Adipocyte (in vitro differentiated cells): ENCODE results near the gene TMED4.

Source experiments
- DNase-seq: peaks from one replicate; pipeline ENCODE4 v3.0.0-alpha.2; 2015; ENCODE audit warnings: low read depth
- H3K27me3 ChIP-seq: replicated peaks from 2 replicates; pipeline ENCODE4 v1.7.0; 2013; ENCODE audit warnings: mild to moderate bottlenecking, low read length, moderate library complexity; ENCODE audit not compliant: control insufficient read depth, insufficient read depth
- H3K36me3 ChIP-seq: 2 replicates; pipeline ENCODE4 v1.7.0; 2013; ENCODE audit warnings: low read length, mild to moderate bottlenecking, moderate library complexity; ENCODE audit not compliant: control insufficient read depth, insufficient read depth, severe bottlenecking
- H3K4me1 ChIP-seq: 2 replicates; pipeline ENCODE4 v1.7.0; 2013; ENCODE audit warnings: mild to moderate bottlenecking, low read length, moderate library complexity; ENCODE audit not compliant: control insufficient read depth, insufficient read depth
- H3K4me3 ChIP-seq: 2 replicates; pipeline ENCODE4 v1.7.0; 2013; ENCODE audit warnings: mild to moderate bottlenecking, low read length, moderate library complexity
- H3K9ac ChIP-seq: 2 replicates; pipeline ENCODE4 v1.7.0; 2013; ENCODE audit warnings: mild to moderate bottlenecking, low read length, moderate library complexity
- H3K9me3 ChIP-seq: 2 replicates; pipeline ENCODE4 v1.7.0; 2013; ENCODE audit warnings: mild to moderate bottlenecking, low read length, moderate library complexity; ENCODE audit not compliant: control insufficient read depth

TMED4 gene

DNA sequence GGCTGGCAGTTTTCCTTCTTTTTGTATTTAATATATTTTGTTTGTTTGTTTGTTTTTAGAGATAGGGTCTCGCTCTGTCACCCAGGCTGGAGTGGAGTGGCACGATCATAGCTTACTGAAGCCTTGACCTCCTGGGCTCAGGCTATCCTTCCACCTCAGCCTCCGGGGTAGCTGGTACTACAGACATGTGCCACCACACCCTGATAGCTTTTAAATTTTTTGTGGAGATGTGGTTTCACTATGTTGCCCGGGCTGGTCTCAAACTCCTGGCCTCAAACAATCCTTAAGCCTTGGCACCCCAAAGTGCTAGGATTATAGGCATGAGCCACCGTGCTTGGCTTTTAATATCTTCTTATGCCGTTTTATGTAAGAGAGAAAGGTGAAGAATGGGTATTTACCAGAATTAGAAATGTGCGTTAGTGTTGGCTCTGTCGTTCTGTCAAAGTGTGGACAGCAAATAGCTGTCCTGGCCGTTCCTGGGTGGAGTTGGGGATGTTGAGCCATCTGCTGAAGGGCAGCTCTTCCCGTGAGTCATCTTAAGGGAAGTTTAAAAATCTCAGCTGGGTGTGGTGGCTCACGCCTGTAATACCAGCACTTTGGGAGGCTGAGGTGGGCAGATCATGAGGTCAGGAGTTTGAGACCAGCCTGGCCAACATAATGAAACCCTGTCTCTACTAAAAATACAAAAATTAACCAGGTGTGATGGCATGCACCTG, 39.2 kb upstream of the TMED4 start:
- peaks cover 25% of the 10 kb centered on the region for H3K4me1 ChIP-seq
- DNase-seq: no peak
- H3K9me3 ChIP-seq: no peaks in the 10 kb centered on the region
- no peaks in the 10 kb centered on the region for H3K27me3 ChIP-seq
- peak overlapping the region; percentile 50 for H3K4me3 ChIP-seq
- peaks cover 19% of the 10 kb centered on the region for H3K36me3 ChIP-seq
- peak overlapping the region; percentile 23 for H3K9ac ChIP-seq

GRCh38 chr7:44618753-44619152, 36.7 kb upstream of the TMED4 start:
- Histone ChIP-seq H3K9me3 (no peaks in the 10 kb centered on the region), H3K9ac (no peak overlapping the region), H3K4me3 (no peak overlapping the region), H3K27me3 (no peaks in the 10 kb centered on the region), H3K4me1 (peaks cover 25% of the 10 kb centered on the region), H3K36me3 (no peaks in the 10 kb centered on the region)
- DNase-seq: no peak

DNA sequence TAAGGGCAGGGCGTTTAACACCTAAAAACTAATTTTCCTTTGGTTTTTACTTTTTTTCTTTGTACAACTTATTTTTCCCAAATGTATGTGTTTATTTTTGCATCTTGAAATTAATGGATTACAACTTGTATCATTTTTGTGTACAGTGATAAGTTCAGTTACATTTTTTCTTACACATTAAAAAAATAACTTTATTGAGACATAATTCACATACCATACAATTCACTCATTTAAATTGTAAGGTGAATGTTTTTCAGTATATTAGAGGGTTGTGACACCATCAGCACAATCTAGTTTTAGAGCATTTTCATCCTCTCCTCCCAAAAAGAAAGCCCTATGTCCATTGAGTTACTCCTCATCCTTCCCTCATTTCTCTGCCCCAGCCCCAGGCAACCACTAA, 36.0 kb upstream of the TMED4 start:
- DNase-seq: no peak
- no peaks in the 10 kb centered on the region for H3K36me3 ChIP-seq
- no peak overlapping the region for H3K4me3 ChIP-seq
- no peaks in the 10 kb centered on the region for H3K9me3 ChIP-seq
- H3K4me1 ChIP-seq: peaks cover 22% of the 10 kb centered on the region
- H3K9ac ChIP-seq: no peak overlapping the region
- H3K27me3 ChIP-seq: no peaks in the 10 kb centered on the region

DNA sequence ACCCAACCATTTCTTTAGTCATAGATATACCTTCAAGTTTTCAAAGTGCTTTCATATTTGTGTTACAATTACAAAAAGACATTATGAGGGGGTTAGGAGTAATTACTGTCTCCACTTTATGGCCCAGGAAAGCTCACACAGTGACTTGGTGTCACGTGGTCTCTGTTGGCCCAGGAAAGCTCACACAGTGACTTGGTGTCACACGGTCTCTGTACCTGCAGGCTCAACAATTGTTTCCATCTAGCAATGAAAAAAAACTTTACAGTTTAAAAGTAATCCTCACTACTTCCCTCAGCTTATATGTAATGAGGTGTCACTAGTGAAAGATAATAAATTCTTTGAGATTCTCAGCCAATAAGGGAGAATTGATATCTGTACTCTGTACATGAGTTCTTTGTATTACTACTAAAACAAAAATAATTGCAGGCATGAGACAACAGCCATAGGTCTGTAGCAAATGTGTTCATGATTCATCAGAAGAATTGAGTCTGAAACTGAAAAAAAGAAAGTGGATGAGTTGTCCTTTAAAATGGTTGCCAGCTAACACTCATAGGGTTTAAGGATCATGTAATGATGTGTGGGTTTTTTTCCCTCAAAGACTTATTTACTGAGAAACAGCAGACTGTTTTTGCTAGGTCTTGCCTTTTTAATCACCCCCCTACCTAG, 35.3 kb upstream of the TMED4 start:
- H3K36me3 ChIP-seq: no peaks in the 10 kb centered on the region
- no peaks in the 10 kb centered on the region for H3K9me3 ChIP-seq
- DNase-seq: peak; percentile 57
- no peak overlapping the region for H3K9ac ChIP-seq
- peaks cover 15% of the 10 kb centered on the region for H3K4me1 ChIP-seq
- no peak overlapping the region for H3K4me3 ChIP-seq
- no peaks in the 10 kb centered on the region for H3K27me3 ChIP-seq

DNA sequence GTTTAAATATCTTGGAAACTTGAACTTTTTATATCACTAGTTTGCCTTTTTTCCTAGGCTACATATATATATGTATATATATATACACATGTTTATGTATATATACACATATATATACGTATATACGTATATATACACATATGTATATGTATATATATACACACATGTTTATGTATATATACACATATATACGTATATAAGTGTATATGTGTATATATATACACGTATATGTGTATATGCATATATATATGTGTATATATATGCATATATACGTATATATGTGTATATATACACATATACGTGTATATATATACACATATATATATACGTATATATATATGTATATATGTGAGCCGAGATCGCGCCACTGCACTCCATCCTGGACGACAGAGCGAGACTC, 34.5 kb upstream of the TMED4 start:
- no peaks in the 10 kb centered on the region for H3K9me3 ChIP-seq

DNA sequence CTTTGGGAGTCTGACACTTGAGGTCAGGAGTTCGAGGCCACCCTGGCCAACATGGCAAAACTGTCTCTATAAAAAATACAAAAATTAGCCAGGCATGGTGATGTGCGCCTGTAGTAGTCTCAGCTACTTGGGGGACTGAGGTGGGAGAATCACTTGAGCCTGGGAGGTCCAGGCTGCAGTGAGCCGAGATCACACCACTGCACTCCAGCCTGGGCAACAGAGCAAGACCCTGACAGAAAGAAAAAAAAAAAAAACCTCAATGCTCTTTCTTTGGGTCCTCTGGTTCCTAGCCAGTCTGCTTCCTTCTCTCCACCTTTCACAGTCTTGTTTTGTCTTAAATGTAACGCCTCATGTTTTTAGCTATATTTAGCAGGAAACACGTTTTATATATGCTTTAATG, 33.8 kb upstream of the TMED4 start:
- Histone ChIP-seq H3K9ac (no peak overlapping the region), H3K27me3 (no peaks in the 10 kb centered on the region), H3K4me1 (peaks cover 10% of the 10 kb centered on the region), H3K9me3 (no peaks in the 10 kb centered on the region), H3K36me3 (no peaks in the 10 kb centered on the region), H3K4me3 (no peak overlapping the region)
- DNase-seq: no peak

More for the DNA sequence above, 34.5 kb upstream of the TMED4 start:
- no peak overlapping the region for H3K9ac ChIP-seq
- no peak for DNase-seq
- H3K4me3 ChIP-seq: no peak overlapping the region
- H3K27me3 ChIP-seq: no peaks in the 10 kb centered on the region
- H3K36me3 ChIP-seq: no peaks in the 10 kb centered on the region
- peaks cover 15% of the 10 kb centered on the region for H3K4me1 ChIP-seq

GRCh38 chr7:44615149-44615611, 33.1 kb upstream of the TMED4 start:
- H3K4me3 ChIP-seq: no peak overlapping the region
- H3K36me3 ChIP-seq: no peaks in the 10 kb centered on the region
- H3K9ac ChIP-seq: no peak overlapping the region
- H3K9me3 ChIP-seq: no peaks in the 10 kb centered on the region
- H3K4me1 ChIP-seq: peaks cover 10% of the 10 kb centered on the region
- no peaks in the 10 kb centered on the region for H3K27me3 ChIP-seq
- DNase-seq: no peak

GRCh38 chr7:44609829-44610228, 27.8 kb upstream of the TMED4 start:
- Histone ChIP-seq H3K36me3 (peaks cover 3% of the 10 kb centered on the region), H3K9ac (no peak overlapping the region), H3K9me3 (no peaks in the 10 kb centered on the region), H3K4me3 (no peak overlapping the region), H3K4me1 (peaks cover 13% of the 10 kb centered on the region), H3K27me3 (no peaks in the 10 kb centered on the region)
- no peak for DNase-seq

- Histone ChIP-seq H3K4me3 (no peak overlapping the region), H3K4me1 (peaks cover 13% of the 10 kb centered on the region), H3K9me3 (no peaks in the 10 kb centered on the region), H3K27me3 (no peaks in the 10 kb centered on the region), H3K36me3 (peaks cover 3% of the 10 kb centered on the region), H3K9ac (no peak overlapping the region)
- peak; percentile 65 for DNase-seq
These were observed 27.1 kb upstream of the TMED4 start for GRCh38 chr7:44608916-44609648.

- peak overlapping the region; percentile 92 for H3K9ac ChIP-seq
- no peak for DNase-seq
- peaks cover 3% of the 10 kb centered on the region for H3K36me3 ChIP-seq
- H3K9me3 ChIP-seq: no peaks in the 10 kb centered on the region
- H3K4me3 ChIP-seq: peak overlapping the region; percentile 92
- no peaks in the 10 kb centered on the region for H3K27me3 ChIP-seq
- H3K4me1 ChIP-seq: peaks cover 13% of the 10 kb centered on the region
These were observed 25.4 kb upstream of the TMED4 start for GRCh38 chr7:44607141-44608068.
